H9 (cell line): ENCODE data around the gene HOXD8. TPM values are rescaled to one million over a fixed set of nuclear protein-coding genes. Genes with fewer than 3 reads are reported as not detected.

Source experiments
- DNase-seq: peaks from one replicate; pipeline ENCODE4 v3.0.0-alpha.2; 2017
- H2AFZ ChIP-seq: one replicate; pipeline ENCODE4 v1.6.1; 2013; ENCODE audit warnings: mild to moderate bottlenecking, low read length, control low read depth, moderate library complexity
- H2AK5ac ChIP-seq: 2 replicates; pipeline ENCODE4 v1.6.1; 2013; ENCODE audit warnings: low read length, control low read depth, mixed read lengths; ENCODE audit not compliant: insufficient read length
- H2BK120ac ChIP-seq: one replicate; pipeline ENCODE4 v1.6.1; 2013; ENCODE audit warnings: low read depth, mild to moderate bottlenecking, low read length, control low read depth, inconsistent platforms; ENCODE audit not compliant: poor library complexity, severe bottlenecking
- H2BK12ac ChIP-seq: 2 replicates; pipeline ENCODE4 v1.6.1; 2013; ENCODE audit warnings: low read length, control low read depth, mixed read lengths, low read depth; ENCODE audit not compliant: insufficient read length
- H2BK15ac ChIP-seq: 2 replicates; pipeline ENCODE4 v1.6.1; 2013; ENCODE audit warnings: low read depth, low read length, control low read depth
- H2BK20ac ChIP-seq: one replicate; pipeline ENCODE4 v1.6.1; 2013; ENCODE audit warnings: low read depth, mild to moderate bottlenecking, low read length, control low read depth, inconsistent platforms; ENCODE audit not compliant: poor library complexity, severe bottlenecking
- H2BK5ac ChIP-seq: 2 replicates; pipeline ENCODE4 v1.6.1; 2013; ENCODE audit warnings: low read length, control low read depth, mixed read lengths; ENCODE audit not compliant: insufficient read length
- H3K14ac ChIP-seq: 2 replicates; pipeline ENCODE4 v1.6.1; 2013; ENCODE audit warnings: low read length, control low read depth; ENCODE audit not compliant: insufficient read depth
- H3K18ac ChIP-seq: 2 replicates; pipeline ENCODE4 v1.6.1; 2013; ENCODE audit warnings: low read depth, mild to moderate bottlenecking, mixed read lengths, low read length, control low read depth; ENCODE audit not compliant: insufficient read length
- H3K23ac ChIP-seq: 2 replicates; pipeline ENCODE4 v1.6.1; 2013; ENCODE audit warnings: low read length, control low read depth, mixed read lengths, low read depth; ENCODE audit not compliant: insufficient read length
- H3K23me2 ChIP-seq: 2 replicates; pipeline ENCODE4 v1.6.1; 2013; ENCODE audit warnings: low read depth, mild to moderate bottlenecking, mixed read lengths, low read length, control low read depth; ENCODE audit not compliant: insufficient read length, poor library complexity, severe bottlenecking
- H3K27ac ChIP-seq: 2 replicates; pipeline ENCODE4 v1.5.1; 2013; ENCODE audit warnings: low read length, control low read depth, mixed read lengths, low read depth; ENCODE audit not compliant: insufficient read length
- H3K27me3 ChIP-seq: 2 replicates; pipeline ENCODE4 v1.6.1; 2013; ENCODE audit warnings: low read length, control low read depth, inconsistent platforms; ENCODE audit not compliant: insufficient read depth
- H3K4ac ChIP-seq: 2 replicates; pipeline ENCODE4 v1.6.1; 2013; ENCODE audit warnings: low read depth, mild to moderate bottlenecking, control low read depth, inconsistent platforms, low read length, moderate library complexity
- H3K4me1 ChIP-seq: 2 replicates; pipeline ENCODE4 v1.6.1; 2013; ENCODE audit warnings: low read length, control low read depth, inconsistent platforms; ENCODE audit not compliant: insufficient read depth
- H3K4me2 ChIP-seq: 2 replicates; pipeline ENCODE4 v1.6.1; 2013; ENCODE audit warnings: low read length, control low read depth, mixed read lengths; ENCODE audit not compliant: insufficient read length, insufficient read depth
- H3K56ac ChIP-seq: 2 replicates; pipeline ENCODE4 v1.6.1; 2013; ENCODE audit warnings: low read depth, mild to moderate bottlenecking, mixed read lengths, low read length, control low read depth; ENCODE audit not compliant: insufficient read length
- H3K79me1 ChIP-seq: 2 replicates; pipeline ENCODE4 v1.6.1; 2013; ENCODE audit warnings: low read depth, mild to moderate bottlenecking, moderate library complexity, low read length, control low read depth, inconsistent platforms; ENCODE audit not compliant: insufficient read depth, poor library complexity, severe bottlenecking
- H3K79me2 ChIP-seq: 2 replicates; pipeline ENCODE4 v1.6.1; 2013; ENCODE audit warnings: low read length, control low read depth, inconsistent platforms; ENCODE audit not compliant: insufficient read depth
- H3K9ac ChIP-seq: 2 replicates; pipeline ENCODE4 v1.6.1; 2013; ENCODE audit warnings: low read length, control low read depth, mixed read lengths; ENCODE audit not compliant: insufficient read length; ENCODE audit errors: extremely low read depth
- H3K9me3 ChIP-seq: one replicate; pipeline ENCODE4 v1.6.1; 2013; ENCODE audit warnings: low read depth, low read length, inconsistent platforms; ENCODE audit not compliant: control insufficient read depth
- H3T11ph ChIP-seq: one replicate; pipeline ENCODE4 v1.6.1; 2013; ENCODE audit warnings: mild to moderate bottlenecking, low read length, control low read depth, inconsistent platforms
- H4K20me1 ChIP-seq: one replicate; pipeline ENCODE4 v1.6.1; 2013; ENCODE audit not compliant: control insufficient read depth, insufficient read length, insufficient read depth
- H4K5ac ChIP-seq: 2 replicates; pipeline ENCODE4 v1.6.1; 2013; ENCODE audit warnings: low read depth, mild to moderate bottlenecking, mixed read lengths, low read length, control low read depth; ENCODE audit not compliant: insufficient read length
- H4K8ac ChIP-seq: replicated peaks from 2 replicates; pipeline ENCODE4 v1.6.1; 2013; ENCODE audit warnings: low read length, control low read depth, mixed read lengths, low read depth; ENCODE audit not compliant: insufficient read length
- H4K91ac ChIP-seq: 2 replicates; pipeline ENCODE4 v1.6.1; 2013; ENCODE audit warnings: low read depth, mild to moderate bottlenecking, moderate library complexity, mixed read lengths, low read length, control low read depth; ENCODE audit not compliant: insufficient read length
- H3K27ac Mint-ChIP-seq, 3 experiments: 2 replicates in 2 of 3; 3 replicates in 1 of 3; pipeline ENCODE4 v1.8.0; 2020 to 2021; ENCODE audit warnings: mixed read lengths in 3 of 3, mild to moderate bottlenecking in 1 of 3, moderate library complexity in 1 of 3
- H3K27me3 Mint-ChIP-seq: 2 replicates; pipeline ENCODE4 v1.8.0; 2021; ENCODE audit warnings: low read depth, mild to moderate bottlenecking, moderate library complexity, mixed read lengths
- H3K36me3 Mint-ChIP-seq, 3 experiments: 2 replicates in 2 of 3; 3 replicates in 1 of 3; pipeline ENCODE4 v1.8.0; 2020 to 2021; ENCODE audit warnings: low read depth in 3 of 3, mixed read lengths in 3 of 3; ENCODE audit not compliant: insufficient read depth in 1 of 3
- H3K4me1 Mint-ChIP-seq, 2 experiments: 2 replicates each; pipeline ENCODE4 v1.8.0; 2020; ENCODE audit warnings: mixed read lengths in 2 of 2
- H3K4me3 Mint-ChIP-seq, 2 experiments: 2 replicates in 1 of 2; 3 replicates in 1 of 2; pipeline ENCODE4 v1.8.0; 2020 to 2021; ENCODE audit warnings: mild to moderate bottlenecking in 2 of 2, mixed read lengths in 2 of 2, moderate library complexity in 1 of 2
- H3K9me3 Mint-ChIP-seq, 2 experiments: 2 replicates in 1 of 2; 3 replicates in 1 of 2; pipeline ENCODE4 v1.8.0; 2020; ENCODE audit warnings: mild to moderate bottlenecking in 2 of 2, mixed read lengths in 2 of 2, moderate library complexity in 1 of 2
- CTCF ChIP-seq: fragments of 200-600 bp; sonication (generic); conservative IDR thresholded peaks from 3 replicates; pipeline ENCODE4 v1.8.0; 2021; ENCODE audit warnings: antibody characterized with exemption, mild to moderate bottlenecking
- WGBS: extraction: QIAGEN DNeasy Blood & Tissue Kit; methylation state at CpG from one replicate; pipeline ENCODE4 v1.1.7; 2013; ENCODE audit warnings: missing lambda C conversion rate, low lambda C conversion rate, mixed read lengths; ENCODE audit not compliant: insufficient read length; ENCODE audit errors: extremely low coverage; 5-methylcytosine and 5-hydroxymethylcytosine counted together
- total RNA-seq: library from RNA; stranded (reverse); gene quantifications from 2 replicates; pipeline ENCODE4 v1.2.1, GENCODE V29; 2021

The HOXD8 gene
- total RNA-seq, 1 experiment from 2014 or later, result not detected

- no peaks in the 10 kb centered on the region; the same call in 1 of the 2 replicates for H3K4me1 ChIP-seq
- H3K23me2 ChIP-seq, result no peaks in the 10 kb centered on the region
- no CpG with 5 or more reads among the region's 31 CpGs for WGBS
- no peaks in the 10 kb centered on the region; a peak in 1 of 7 replicates for H3K36me3 Mint-ChIP-seq
- H3T11ph ChIP-seq, result no peak overlapping the region
- H2BK120ac ChIP-seq, result no peak overlapping the region
- no peaks in the 10 kb centered on the region for H3K79me2 ChIP-seq
- no peaks in the 10 kb centered on the region for H3K9me3 ChIP-seq
- H3K23ac ChIP-seq, result no peak overlapping the region
- no peak overlapping the region for H3K9ac ChIP-seq
- peaks cover 2 to 21% of the 10 kb centered on the region in 2 experiments; a peak in 3 of 4 replicates for H3K4me1 Mint-ChIP-seq
- no peaks in the 10 kb centered on the region for H3K79me1 ChIP-seq
- no peak overlapping the region for H2BK12ac ChIP-seq
- H4K8ac ChIP-seq, result no peak overlapping the region
- no peak for TF ChIP-seq CTCF
- no peak overlapping the region for H3K27ac Mint-ChIP-seq
- no peak overlapping the region for H2AK5ac ChIP-seq
- H3K18ac ChIP-seq, result no peak overlapping the region
- H3K4ac ChIP-seq, result no peak overlapping the region
- H4K91ac ChIP-seq, result no peak overlapping the region
- peaks cover 96% of the 10 kb centered on the region for H3K27me3 ChIP-seq
- H2AFZ ChIP-seq, result no peak overlapping the region
- peaks cover 3 to 8% of the 10 kb centered on the region in 2 experiments; a peak in 3 of 5 replicates for H3K9me3 Mint-ChIP-seq
- no peak overlapping the region for H2BK15ac ChIP-seq
- H4K20me1 ChIP-seq, result no peaks in the 10 kb centered on the region
- no peak overlapping the region for H3K56ac ChIP-seq
- H3K4me2 ChIP-seq, result no peak overlapping the region
- no peak overlapping the region for H3K14ac ChIP-seq
- peak overlapping the region in 1 of 2 experiments; percentile 67; a peak in 3 of 5 replicates for H3K4me3 Mint-ChIP-seq
- H3K27me3 Mint-ChIP-seq, result peaks cover 100% of the 10 kb centered on the region
- no peak for DNase-seq
- H4K5ac ChIP-seq, result no peak overlapping the region
- H2BK20ac ChIP-seq, result no peak overlapping the region
- no peak overlapping the region for H3K27ac ChIP-seq
- no peak overlapping the region for H2BK5ac ChIP-seq
Measured at GRCh38 chr2:176147800-176148496, 18.4 kb downstream of the HOXD8 start.
